ENCODE data around the gene SLC5A11.
A peak's percentile ranks its signal among the peaks of the same experiment; 100 is the strongest.
"Not testable (repeated sequence)": the region's sequence is repeated elsewhere in the genome, so short reads cannot be mapped to it uniquely, and the experiment has no call there.

SLC5A11 gene

DNA sequence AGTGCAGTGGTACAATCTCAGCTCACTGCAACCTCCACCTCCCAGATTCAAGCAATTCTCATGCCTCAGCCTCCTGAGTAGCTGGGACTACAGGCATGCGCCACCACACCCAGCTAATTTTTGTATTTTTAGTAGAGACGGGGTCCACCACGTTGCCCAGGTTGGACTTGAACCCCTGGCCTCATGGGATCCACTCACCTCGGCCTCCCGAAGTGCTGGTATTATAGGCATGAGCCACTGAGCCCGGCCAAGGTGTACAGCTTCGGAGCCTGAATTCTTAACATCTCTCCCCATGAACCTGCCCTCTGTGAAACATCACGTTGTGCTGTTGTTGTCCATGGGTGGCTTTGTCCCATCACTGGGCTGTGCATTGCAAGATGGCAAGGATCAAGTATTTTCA lies 11.1 kb downstream of the SLC5A11 start:
- DNase-seq: not testable (repeated sequence)

DNA sequence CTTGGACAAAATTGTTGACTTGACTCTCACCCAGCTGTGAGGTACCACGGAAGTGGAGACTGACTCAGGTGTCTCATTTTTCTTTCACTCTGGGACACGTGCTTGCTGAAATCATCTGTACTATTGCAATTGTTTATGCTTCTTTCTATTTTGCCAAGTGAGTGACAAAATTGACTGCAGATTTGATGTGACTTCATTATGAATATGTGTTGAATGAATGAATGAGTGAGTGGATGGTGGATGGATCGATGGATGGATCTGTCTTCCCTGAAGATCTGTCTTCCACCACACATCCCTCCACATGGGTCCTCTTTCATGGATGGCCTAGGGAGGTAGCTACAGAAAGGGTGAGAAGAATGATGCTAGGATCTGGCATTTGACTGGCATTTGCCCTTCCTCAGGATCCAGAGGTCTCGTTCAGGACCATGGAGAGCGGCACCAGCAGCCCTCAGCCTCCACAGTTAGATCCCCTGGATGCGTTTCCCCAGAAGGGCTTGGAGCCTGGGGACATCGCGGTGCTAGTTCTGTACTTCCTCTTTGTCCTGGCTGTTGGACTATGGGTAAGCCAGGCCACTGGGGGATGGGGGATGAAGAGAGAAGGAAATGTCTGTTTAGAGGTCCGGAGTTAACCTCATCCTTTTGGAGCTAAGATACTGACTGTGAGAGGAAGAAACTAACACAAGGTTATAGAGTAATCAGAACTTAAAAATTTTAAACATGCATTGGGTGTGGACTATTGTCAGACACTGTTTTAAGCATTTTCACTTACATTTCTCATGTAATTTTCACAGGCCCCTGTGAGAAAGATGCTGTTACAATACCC lies 12.7 kb downstream of the SLC5A11 start:
- DNase-seq: peak in 11 of 56 donors; percentile 4 to 47 (median 21)

DNA sequence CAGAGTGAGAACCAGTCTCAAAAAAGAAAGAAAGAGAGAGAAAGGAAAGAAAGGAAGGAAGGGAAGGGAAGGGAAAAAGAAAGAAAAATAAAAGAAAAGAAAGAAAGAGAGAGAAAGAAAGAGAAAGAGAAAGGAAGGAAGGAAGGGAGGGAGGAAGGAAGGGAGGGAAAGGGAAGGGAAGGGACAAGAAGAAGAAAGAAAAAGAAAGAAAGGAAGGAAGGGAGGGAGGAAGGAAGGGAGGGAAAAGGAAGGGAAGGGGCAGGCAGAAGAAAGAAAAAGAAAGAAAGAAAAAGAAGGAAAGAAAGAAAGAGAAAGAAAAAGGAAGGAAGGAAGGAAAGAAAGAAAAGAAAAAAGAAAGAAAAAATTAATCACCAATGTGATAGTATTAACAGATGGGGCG lies 15.7 kb downstream of the SLC5A11 start:
- DNase-seq: no peak

- no peak for DNase-seq
These were observed 18.0 kb downstream of the SLC5A11 start for GRCh38 chr16:24863582-24864437.

DNA sequence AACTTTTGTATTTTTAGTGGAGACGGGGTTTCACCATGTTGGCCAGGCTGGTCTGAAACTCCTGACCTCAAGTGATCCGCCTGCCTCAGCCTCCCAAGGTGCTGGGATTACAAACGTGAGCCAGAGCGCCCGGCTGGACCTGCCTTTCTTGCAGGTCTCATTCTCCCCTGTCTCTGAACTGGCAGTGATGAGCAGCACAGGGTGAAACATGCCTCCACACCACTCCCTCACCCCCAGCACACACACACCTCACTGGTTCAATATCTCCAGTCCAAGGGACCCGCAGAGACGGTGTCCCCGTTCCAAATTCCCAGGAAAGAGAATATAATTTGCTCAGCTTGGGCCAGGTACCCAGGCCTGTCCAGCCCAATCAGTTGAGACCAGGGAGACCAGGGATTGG lies 23.3 kb downstream of the SLC5A11 start:
- DNase-seq: no peak

DNA sequence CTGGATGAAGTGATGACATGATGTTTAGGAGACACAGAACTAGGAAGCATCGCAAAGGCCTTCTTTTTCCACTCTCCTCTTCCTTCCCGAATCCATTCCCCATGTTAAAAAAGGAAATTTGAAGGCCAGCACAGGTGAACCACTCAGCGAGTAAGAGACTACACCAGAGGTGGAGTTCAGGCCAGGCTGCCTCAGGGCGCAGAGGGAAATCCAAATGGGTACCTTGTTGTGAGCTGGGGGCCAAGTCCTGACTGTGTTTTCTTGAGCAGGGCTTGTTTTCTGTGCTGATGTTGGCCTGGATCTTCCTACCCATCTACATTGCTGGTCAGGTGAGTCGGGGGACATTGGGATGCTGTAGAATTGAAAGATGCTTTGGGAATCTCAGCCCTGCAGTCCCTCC lies 26.1 kb downstream of the SLC5A11 start:
- no peak for DNase-seq

- no peak for DNase-seq
These were observed 27.3 kb downstream of the SLC5A11 start for GRCh38 chr16:24873028-24873427.

DNA sequence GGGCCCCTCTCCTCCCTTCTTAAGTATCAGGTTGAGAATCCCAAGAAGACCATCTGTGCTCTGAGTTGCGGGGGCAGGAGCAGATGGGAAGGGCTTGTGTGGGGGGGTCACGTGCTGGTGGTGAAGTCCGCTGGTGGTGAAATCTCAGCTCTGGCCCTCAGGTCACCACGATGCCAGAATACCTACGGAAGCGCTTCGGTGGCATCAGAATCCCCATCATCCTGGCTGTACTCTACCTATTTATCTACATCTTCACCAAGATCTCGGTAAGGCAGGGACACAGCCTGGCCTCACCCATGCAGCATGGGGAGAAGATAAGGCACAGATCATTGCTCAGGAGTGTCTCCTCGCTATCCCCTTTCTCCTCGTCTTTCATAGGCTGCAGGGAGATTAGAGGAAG lies 29.7 kb downstream of the SLC5A11 start:
- no peak for DNase-seq

DNA sequence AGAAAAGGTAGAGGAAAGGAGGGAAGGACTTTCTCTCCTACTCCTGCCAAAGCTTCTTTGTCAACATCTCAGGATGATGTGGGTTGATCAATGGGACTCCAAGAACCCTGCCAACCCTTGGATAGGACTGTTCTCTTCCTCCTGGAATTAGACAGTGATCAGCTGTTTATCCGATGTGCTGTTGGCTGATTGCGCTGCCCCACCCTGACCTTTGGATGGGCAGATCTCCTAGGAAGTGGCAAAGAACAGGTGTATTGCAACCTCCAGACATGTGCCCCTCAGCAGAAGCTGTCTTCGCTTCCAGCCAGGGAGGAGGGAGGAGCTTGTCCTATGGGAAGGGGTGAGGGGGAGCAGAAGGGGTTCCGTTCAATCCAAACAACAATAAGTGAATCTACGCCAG lies 30.5 kb downstream of the SLC5A11 start:
- DNase-seq: peak in 4 of 56 donors; percentile 1 to 16 (median 5)

DNA sequence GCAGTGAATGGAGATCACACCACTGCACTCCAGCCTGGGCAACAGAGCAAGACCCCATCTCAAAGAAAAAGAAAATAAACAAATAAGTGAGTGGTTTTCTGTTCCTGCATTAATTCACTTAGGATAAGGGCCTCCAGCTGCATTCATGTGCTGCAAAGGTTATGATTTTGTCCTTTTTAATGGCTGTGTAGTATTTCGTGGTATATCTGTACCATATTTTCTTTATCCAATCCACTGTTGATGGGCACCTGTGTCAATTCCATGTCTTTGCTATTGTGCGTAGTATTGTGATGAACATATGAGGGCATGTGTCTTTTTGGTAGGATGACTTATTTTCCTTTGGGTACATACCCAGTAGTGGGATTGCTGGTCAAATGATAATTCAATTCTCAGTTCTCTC lies 33.9 kb downstream of the SLC5A11 start:
- DNase-seq: no peak

GRCh38 chr16:24883714-24884151 lies 38.0 kb downstream of the SLC5A11 start:
- no peak for DNase-seq

- DNase-seq: no peak
These were observed 41.7 kb downstream of the SLC5A11 start for GRCh38 chr16:24887472-24887871.

DNA sequence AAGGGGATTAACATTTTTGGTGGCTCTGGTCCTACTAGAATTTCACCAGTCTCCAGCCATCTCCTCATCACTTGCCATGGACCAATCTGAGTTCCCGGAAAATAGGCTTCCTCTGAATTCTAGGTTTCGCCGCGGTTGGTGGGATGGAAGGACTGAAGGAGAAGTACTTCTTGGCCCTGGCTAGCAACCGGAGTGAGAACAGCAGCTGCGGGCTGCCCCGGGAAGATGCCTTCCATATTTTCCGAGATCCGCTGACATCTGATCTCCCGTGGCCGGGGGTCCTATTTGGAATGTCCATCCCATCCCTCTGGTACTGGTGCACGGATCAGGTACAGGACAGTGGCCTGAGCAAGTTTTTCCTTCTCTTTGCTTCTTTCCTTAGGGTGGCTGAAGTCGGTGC lies 45.0 kb downstream of the SLC5A11 start:
- no peak for DNase-seq

DNA sequence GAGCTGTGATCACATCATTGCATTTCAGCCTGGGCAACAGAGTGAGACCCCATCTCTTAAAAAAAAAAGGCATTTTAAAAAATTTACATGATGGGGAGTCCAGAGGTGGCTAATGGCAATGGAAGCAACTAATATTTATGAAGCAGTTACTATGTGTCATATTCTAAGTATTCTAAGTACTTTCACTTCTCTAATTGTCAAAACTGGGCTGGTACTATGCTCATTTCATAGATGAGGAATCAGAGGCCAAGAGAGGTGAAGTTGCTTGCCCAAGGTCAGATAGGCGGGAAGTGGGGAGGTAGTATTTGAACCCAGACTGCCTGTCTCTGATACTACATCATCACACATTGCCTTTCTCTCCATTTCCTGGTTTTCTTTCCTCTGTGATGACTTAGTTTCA lies 50.7 kb downstream of the SLC5A11 start:
- DNase-seq: no peak

DNA sequence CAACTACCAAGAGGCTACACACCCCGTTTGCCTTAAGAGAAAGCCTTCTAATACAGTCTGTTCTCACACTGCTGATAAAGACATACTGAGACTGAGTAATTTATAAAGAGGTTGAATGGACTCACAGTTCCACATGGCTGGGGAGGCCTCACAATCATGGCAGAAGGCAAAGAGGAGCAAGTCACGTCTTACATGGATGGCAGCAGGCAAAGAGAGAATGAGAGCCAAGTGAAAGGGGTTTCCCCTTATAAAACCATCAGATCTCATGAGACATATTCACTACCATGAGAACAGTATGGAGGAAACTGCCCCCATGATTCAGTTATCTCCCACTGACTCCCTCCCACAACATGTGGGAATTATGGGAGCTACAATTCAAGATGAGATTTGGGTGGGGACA lies 51.8 kb downstream of the SLC5A11 start:
- not testable (repeated sequence) for DNase-seq

DNA sequence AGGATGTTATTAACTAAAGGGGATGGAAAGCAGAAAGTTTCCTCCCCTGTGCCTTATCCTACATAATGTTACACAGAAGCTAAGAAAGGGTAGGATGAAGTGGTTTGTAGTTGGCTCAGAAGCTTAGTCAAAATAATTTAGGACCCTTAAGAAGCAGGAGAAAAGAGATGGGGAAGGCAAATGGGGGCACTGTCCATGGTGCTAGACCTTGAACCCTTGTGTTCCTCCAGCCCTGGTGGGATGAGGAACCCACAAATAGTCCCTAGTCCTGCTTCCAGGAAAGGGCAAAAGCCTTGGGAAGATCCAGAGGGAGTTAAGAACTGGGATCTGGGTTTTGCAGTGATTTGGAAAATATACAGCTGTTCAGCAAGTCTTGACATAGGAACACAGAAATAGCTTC lies 54.5 kb downstream of the SLC5A11 start:
- no peak for DNase-seq

DNA sequence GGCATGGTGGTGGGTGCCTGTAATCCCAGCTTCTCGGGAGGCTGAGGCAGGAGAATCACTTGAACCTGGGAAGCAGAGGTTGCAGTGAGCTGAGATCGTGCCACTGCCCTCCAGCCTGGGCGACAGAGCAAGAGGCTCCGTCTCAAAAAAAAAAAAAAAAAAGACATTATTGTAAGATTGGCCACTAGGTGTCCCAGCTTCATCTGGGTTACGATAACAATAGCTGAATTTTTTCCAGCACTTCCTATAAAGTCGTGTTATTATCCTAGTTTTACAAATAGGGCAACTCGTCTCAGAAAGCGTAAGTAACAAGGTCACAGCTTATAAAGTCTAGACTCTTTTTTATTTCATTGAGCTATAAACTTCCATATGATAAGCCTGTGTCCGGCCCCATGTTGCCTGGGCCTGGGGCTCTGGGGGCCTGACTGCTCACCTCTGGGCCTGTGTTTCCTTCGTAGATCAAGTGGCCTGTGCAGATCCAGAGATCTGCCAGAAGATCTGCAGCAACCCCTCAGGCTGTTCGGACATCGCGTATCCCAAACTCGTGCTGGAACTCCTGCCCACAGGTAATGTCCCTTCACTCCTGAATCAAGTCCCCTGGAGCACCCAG lies 60.5 kb downstream of the SLC5A11 start:
- DNase-seq: no peak

GRCh38 chr16:24906901-24907300 lies 61.1 kb downstream of the SLC5A11 start:
- DNase-seq: no peak

DNA sequence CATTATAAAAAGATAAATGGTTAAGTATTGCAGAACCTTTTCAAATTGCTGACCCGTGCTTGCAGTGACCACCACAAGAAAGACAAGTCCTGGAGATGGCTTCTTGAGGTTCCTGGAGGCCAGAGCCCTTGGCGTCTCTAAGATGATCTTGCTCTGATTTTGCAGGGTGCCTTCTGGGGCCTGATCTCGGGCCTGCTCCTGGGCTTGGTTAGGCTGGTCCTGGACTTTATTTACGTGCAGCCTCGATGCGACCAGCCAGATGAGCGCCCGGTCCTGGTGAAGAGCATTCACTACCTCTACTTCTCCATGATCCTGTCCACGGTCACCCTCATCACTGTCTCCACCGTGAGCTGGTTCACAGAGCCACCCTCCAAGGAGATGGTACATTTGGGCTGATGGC lies 63.0 kb downstream of the SLC5A11 start:
- DNase-seq: no peak

DNA sequence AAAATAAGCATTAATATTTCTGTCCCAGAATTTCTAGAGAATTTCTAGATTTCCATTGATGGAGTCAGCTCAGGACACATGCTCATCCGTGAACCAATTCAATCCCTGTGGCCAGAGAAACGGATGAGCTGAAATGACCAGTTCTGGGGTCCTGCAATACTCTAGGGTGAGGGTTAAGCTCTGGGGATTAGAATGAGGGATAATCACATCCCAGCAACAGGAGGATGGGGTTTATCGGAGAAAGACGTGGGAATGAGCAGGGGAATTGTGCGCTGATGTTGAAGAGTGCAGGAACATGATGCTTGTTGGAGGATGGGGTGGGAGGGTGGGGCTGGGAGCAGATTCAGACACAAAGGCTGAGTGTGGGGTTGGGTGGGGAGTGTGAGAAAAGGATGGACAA lies 64.1 kb downstream of the SLC5A11 start:
- DNase-seq: no peak

DNA sequence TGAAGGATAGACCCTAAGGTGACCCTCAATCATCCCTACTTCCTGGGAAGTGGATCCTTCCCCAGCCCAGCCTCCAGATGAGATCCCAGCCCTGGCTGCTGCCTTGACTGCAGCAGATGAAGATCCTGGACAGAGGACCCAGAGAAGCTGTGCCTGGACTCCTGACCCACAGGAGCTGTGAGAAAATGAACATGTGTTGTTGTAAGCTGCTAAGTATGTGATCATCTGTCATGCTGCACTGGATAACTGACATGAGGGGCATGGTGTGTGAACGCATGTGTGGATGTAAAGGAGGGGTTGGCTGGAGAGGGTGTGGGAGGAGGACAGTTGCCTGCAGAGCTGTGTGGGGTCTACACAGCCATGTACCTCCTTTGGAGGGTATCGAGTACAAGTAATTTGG lies 69.3 kb downstream of the SLC5A11 start:
- DNase-seq: no peak

- no peak for DNase-seq
These were observed 69.8 kb downstream of the SLC5A11 start for GRCh38 chr16:24915576-24915975.

Data from nucleus accumbens (tissue), 56 donors.